AML-193 (cell line): ENCODE results near the gene MCHR1.

ENCODE experiments used
- DNase-seq, 2 experiments: peaks; one replicate each; lab custom pipeline; 2025; lab: John Stamatoyannopoulos, UW

MCHR1 gene

GRCh38 chr22:40727070-40727963 lies 48.0 kb downstream of the MCHR1 start:
- DNase-seq: no peak

GRCh38 chr22:40727964-40728615 lies 48.8 kb downstream of the MCHR1 start:
- DNase-seq: no peak

GRCh38 chr22:40728731-40729189 lies 49.5 kb downstream of the MCHR1 start:
- no peak for DNase-seq

GRCh38 chr22:40729284-40729683 lies 50.0 kb downstream of the MCHR1 start:
- no peak for DNase-seq
